Muscle of arm (tissue), 12 donors: Measurements from ENCODE around the gene CD3D. TPM values are rescaled to one million over a fixed set of nuclear protein-coding genes. Genes with fewer than 3 reads are reported as not detected.

Experiments
- DNase-seq: peaks from one replicate; pipeline ENCODE4 v3.0.0-alpha.2; 2013
- polyA plus RNA-seq, 12 donors: library from polyadenylated mRNA; unstranded; fragments of 120-200 nt; gene quantifications; one replicate each; pipeline ENCODE4 v1.2.1, GENCODE V29; 2013; ENCODE audit not compliant: insufficient read length in 12 of 12

CD3D gene
- polyA plus RNA-seq, 12 donors, result 0.41 to 4.4 (median 0.82) TPM; not detected in 7

- DNase-seq, result no peak
Observed at GRCh38 chr11:118304568-118305248, 37.8 kb downstream of the CD3D start, which contains the start of gene CD3E. Gene CD3E, plus strand, starts transcription at chr11:118304730. Its CDS starts 223 bp downstream, at chr11:118304953.

GRCh38 chr11:118304227-118304567, 38.3 kb downstream of the CD3D start:
- DNase-seq, result no peak

- no peak for DNase-seq
Observed at GRCh38 chr11:118301600-118302195, 40.8 kb downstream of the CD3D start.

- no peak for DNase-seq
Observed at GRCh38 chr11:118295815-118296454, 46.6 kb downstream of the CD3D start.

GRCh38 chr11:118295199-118295598, 47.3 kb downstream of the CD3D start:
- no peak for DNase-seq

- DNase-seq, result no peak
Observed at GRCh38 chr11:118294053-118294452, 48.5 kb downstream of the CD3D start.

GRCh38 chr11:118291477-118292135, 50.9 kb downstream of the CD3D start:
- DNase-seq, result no peak

- DNase-seq, result no peak
Observed at GRCh38 chr11:118290923-118291322, 51.6 kb downstream of the CD3D start.

- peak; percentile 22 for DNase-seq
Observed at GRCh38 chr11:118289401-118289800, 53.1 kb downstream of the CD3D start.

Other genes starting within 250 kb of the CD3D start
- 1 to 10 TPM in 11 of 12 donors, not detected in 1; 2.5 to 6.0 (median 4.3) TPM for gene SCN4B, start 189.9 kb downstream of the CD3D start, polyA plus RNA-seq
- 10 to 100 TPM in 1 of 12 donors, 1 to 10 TPM in 11; 2.5 to 71.5 (median 4.9) TPM for gene SCN2B, start 166.1 kb downstream of the CD3D start, polyA plus RNA-seq
- 10 to 100 TPM in 1 of 12 donors, 1 to 10 TPM in 10, not detected in 1; 1.7 to 15.5 (median 3.0) TPM for gene JAML, start 117.7 kb downstream of the CD3D start, polyA plus RNA-seq
- gene MPZL3, start 90.3 kb downstream of the CD3D start, polyA plus RNA-seq, result 1 to 10 TPM in 5 of 12 donors, under 1 TPM in 6, not detected in 1; 0.49 to 5.2 (median 0.89) TPM
- gene MPZL2, start 78.4 kb downstream of the CD3D start, polyA plus RNA-seq, result 10 to 100 TPM in 3 of 12 donors, 1 to 10 TPM in 5, under 1 TPM in 3, not detected in 1; 0.47 to 37.8 (median 1.6) TPM
- 1 to 10 TPM in 3 of 12 donors, under 1 TPM in 7, not detected in 2; 0.32 to 9.9 (median 0.56) TPM for gene CD3E, start 38.0 kb downstream of the CD3D start, polyA plus RNA-seq
- 1 to 10 TPM in 1 of 12 donors, under 1 TPM in 6, not detected in 5; 0.07 to 2.3 (median 0.26) TPM for gene CD3G, start 1.6 kb upstream of the CD3D start, polyA plus RNA-seq
- gene UBE4A, start 16.9 kb upstream of the CD3D start, polyA plus RNA-seq, result 100 to 1,000 TPM in 1 of 12 donors, 10 to 100 TPM in 11; 20.3 to 160 (median 25.9) TPM
- gene ATP5MG, start 58.9 kb upstream of the CD3D start, polyA plus RNA-seq, result 100 to 1,000 TPM in 11 of 12 donors, not detected in 1; 296 to 410 (median 345) TPM
- 10 to 100 TPM in 11 of 12 donors, not detected in 1; 25.3 to 45.7 (median 29.7) TPM for gene KMT2A, start 93.8 kb upstream of the CD3D start, polyA plus RNA-seq
- gene TTC36, start 184.8 kb upstream of the CD3D start, polyA plus RNA-seq, result 1 to 10 TPM in 9 of 12 donors, under 1 TPM in 1, not detected in 2; 0.76 to 3.9 (median 1.7) TPM
- gene TMEM25, start 188.5 kb upstream of the CD3D start, polyA plus RNA-seq, result 10 to 100 TPM in 11 of 12 donors, not detected in 1; 12.7 to 24.3 (median 18.6) TPM
- 10 to 100 TPM in 10 of 12 donors, 1 to 10 TPM in 1, not detected in 1; 9.2 to 31.6 (median 19.5) TPM for gene IFT46, start 223.2 kb upstream of the CD3D start, polyA plus RNA-seq
- 100 to 1,000 TPM in 11 of 12 donors, not detected in 1; 106 to 189 (median 141) TPM for gene ARCN1, start 229.7 kb upstream of the CD3D start, polyA plus RNA-seq